HG02678 (cell line): ENCODE data around the gene TECTA.
A peak's percentile ranks its signal among the peaks of the same experiment; 100 is the strongest.
"Not testable (repeated sequence)": the region's sequence is repeated elsewhere in the genome, so short reads cannot be mapped to it uniquely, and the experiment has no call there.

Experiments used
- ATAC-seq: cut with Tn5 transposase; IDR thresholded peaks from one replicate; pipeline ENCODE4 v1.9.1; 2021; ENCODE audit warnings: mild to moderate bottlenecking, moderate library complexity; ENCODE audit not compliant: unreplicated experiment

The TECTA gene

DNA sequence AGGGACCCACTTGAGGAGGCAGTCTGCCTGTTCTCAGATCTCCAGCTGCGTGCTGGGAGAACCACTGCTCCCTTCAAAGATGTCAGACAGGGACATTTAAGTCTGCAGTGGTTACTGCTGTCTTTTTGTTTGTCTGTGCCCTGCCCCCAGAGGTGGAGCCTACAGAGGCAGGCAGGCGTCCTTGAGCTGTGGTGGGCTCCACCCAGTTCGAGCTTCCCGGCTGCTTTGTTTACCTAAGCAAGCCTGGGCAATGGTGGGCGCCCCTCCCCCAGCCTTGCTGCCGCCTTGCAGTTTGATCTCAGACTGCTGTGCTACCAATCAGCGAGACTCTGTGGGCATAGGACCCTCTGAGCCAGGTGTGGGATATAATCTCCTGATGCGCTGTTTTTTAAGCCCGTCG is 76.6 kb downstream of the TECTA start:
- ATAC-seq, result not testable (repeated sequence)

DNA sequence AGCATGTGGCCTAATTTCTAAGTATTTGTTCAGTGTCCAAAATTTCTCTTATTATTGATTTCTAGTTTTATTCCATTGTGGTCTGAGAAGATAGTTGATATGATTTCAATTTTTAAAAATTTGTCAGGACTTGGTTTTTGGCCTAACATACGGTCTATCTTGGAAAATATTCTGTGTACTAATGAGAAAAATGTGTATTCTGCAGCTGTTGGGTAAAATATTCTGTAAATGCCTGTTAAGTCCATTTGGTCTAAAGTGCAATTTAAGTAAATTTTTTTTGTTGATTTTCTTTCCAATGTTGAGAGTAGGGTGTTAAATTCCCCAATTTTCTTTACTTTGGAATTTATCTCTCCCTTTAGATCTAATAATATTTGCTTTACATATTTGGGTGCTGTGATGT is 78.3 kb downstream of the TECTA start:
- no peak for ATAC-seq

DNA sequence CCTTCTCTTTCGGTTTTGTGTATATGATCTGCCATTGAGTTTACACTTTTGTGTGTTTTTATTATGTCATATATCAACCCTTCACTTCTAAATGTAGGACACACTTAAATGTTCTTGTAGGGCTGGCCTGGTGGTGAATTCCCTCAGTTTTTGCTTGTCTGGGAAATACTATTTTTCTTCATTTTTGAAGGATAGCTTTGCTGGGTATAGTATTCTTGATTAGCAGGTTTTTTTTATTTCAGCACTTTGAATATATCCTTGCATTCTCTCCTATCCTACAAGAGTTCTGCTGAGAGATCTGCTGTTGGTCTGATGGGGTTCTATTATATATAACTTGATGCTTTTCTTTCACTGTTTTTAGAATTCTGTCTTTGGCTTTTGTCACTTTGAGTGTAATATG is 79.1 kb downstream of the TECTA start:
- ATAC-seq, result no peak

DNA sequence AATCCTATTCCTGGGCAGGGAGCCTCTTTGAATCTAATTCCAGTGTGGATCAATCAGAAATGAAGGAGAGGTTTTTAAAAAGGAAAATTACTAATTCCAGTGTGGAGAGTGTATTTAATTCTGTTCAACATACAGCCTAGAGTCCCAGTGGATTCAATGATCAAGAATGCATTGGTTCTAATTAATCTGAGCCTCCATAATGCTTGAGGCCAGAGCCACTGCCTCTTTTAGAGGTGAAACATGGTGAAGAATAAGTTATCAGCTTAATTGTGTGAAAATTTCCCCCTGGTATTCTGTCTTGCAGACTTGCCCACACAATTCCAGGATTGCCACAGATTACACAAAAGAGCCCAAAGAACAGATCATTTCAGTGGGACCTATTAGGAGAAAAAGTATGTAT is 87.7 kb downstream of the TECTA start:
- no peak for ATAC-seq

DNA sequence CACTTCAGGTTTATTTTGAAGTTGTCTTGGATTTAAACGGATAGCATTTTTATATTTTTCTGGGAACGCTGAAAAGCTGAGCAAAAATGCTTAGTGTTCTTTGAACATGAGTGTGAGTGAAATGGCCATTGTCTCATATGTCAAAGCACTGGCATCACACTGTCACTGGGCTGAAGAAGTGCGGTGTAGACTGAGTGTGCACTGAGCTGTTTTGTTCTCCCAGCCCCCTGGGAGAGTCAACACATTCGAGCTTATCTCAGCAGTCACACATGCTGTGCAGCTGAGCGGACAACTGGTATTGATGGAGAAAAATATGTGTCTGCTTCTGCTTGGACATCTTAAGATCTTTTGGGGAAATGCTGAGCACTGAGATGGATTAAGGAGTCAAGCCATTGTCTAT is 90.8 kb downstream of the TECTA start:
- ATAC-seq, result no peak

DNA sequence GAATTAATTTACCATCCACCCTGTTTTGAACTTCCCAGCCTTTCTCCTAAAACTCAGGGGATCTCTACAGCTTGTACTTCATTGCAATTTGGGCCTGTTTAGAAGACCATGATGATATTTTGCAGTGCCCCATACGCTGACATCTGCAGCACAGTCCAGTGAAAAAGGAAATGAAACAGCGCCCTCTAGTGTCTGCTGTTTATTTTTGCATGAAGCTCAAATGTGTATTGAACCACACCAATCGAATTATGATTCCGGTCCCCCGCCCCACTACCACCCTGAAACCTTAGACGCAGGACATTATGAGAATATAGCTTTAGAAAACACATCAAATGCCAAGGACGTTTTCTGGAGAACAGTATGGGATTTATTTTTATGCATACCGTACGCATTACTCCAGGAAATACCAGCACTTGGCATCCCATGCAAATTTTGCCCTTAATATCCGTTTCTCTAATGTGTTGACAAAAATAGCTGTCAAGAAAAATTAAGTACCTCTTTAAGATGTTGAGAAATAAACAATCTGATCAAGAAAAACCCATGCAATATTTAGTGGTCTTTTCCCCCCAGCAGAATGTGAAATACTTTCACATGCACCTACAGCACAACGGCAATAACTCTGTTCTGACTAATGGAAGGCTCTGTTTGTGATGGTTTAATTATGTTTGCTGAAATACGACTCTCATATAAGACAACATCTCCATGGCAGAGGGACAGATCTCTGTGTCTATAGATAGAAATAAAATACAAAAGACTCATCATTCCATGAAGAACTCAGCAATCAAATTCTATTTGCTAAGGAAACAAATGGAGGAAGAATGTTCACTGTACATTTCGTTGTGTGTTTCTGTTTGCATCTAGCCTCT is 93.9 kb downstream of the TECTA start:
- peak; percentile 66 for ATAC-seq

DNA sequence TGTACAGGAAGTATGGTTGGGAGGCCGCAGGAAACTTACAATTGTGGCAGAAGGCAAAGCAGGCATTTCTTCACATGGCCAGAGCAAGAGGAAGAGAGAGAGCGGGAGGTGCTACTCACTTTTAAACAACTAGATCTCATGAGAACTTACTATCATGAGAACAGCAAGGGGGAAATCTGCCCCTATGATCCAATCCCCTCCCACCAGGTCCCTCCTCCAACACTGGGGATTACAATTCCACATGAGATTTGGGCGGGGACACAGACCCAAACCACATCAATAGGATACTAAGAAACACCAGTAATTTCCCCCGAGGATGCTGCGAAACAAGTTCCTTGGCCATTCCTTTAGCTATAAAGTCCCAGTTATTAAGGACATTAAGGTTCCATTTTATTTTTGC is 97.4 kb downstream of the TECTA start:
- no peak for ATAC-seq

DNA sequence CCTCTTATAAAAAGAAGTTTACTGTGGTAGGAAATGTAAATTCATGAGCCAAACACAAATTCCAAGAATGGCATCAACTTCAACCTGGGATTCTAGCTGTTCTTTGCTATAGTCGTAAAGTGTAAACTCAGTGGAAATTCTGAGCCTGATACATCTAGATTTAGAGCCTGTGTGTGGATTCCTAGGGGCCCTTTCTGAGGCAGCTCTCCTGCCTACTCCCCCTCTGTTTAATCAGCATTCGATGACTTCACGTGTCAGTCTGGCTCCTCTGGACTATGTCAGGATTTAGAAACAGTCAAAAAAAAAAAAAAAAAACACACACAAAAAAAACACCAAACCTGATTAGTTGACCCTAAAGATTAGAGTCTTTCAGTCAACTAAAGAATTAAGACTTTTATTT is 98.5 kb downstream of the TECTA start:
- ATAC-seq, result no peak

DNA sequence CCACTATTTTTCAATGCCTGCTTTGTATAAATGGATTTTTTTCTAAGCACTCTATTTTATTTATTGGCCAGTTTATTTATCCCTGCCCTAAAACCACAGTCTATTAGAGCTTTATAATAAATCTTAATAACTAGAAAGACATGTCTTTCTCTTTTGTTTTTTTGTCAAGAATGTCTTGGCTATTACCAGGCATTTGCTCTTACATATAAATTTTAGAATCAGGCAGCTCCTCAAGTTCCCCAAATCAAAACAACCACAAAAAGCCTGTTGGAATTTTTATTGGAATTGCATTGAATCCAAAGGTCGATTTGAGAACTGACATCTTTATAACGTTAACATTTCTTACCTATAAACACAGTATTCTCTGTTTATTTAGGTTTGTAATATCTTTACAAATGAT is 105.8 kb downstream of the TECTA start:
- ATAC-seq, result no peak

DNA sequence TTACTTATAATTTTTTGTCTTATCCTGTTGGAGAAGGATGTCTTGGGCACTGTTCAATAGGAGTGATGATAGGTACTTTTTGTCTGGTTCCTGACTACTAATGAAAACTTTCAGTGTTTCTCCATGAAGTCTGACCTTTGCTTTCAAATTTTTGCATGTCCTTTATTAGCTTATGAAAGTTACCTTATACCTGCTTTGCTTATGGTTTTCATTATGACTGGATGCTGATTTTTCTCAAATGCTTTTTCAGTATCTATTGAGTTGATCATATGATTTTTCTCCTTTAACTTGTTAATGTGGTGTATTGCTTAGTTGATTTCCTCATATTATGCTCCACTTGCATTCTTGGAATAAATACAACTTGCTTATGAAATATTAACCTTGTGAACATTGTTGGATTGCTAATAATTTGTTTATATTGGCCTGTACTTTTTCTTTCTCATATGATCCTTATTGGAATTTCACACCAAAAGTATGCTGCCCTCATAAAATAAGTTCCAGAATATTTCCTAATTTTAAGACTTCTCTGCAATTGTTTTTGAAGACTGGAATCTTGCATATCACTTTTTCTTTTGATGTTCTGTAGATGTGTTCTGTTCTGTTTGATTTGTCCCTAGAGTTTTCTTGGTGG is 106.6 kb downstream of the TECTA start:
- ATAC-seq, result no peak

DNA sequence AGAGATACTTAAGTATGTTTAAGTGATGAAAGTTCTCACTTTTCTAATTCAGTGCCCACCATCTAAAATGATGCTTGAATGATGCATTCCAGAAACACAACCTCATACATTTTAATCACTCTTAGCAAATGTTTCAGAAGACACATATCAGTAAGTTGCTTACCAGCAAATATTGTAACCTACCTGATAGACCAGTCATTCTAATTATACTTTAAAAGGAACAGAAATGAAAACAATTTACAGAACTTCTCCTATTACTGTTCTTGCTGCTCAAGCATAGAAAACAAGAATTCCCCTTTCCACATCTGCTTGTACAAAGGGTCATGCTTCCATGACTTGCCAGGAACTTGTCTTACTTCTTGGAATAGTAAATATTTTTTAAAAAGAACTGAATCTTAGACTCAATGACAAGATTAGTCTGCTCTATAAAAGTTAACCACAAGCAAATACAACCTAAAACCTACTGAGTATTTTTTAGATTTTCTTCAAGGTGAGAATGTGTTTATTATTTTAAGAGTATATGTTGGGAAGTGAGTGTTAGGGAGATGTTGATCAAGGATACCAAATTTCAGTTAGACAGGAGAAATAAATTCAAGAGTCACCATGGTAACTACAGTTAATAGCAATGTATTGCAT is 109.5 kb downstream of the TECTA start:
- ATAC-seq, result no peak

DNA sequence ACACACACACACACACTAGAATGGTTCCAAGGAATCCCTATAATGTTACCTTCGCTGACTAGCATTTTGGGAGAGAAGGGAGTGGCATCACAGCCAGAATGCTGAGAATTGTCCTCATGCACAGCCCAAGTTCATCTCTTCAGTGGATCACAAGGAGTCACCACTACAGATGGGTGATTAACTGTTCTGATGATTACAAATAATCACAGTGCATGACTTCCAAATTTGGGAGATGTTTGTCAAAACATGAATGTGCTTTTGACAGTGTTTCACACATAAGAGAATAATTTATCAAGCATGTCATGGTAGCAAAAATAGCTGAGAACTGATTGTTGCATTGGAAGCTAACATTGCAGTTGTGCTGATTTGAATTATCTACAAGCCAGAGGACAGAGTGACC is 110.6 kb downstream of the TECTA start:
- no peak for ATAC-seq

DNA sequence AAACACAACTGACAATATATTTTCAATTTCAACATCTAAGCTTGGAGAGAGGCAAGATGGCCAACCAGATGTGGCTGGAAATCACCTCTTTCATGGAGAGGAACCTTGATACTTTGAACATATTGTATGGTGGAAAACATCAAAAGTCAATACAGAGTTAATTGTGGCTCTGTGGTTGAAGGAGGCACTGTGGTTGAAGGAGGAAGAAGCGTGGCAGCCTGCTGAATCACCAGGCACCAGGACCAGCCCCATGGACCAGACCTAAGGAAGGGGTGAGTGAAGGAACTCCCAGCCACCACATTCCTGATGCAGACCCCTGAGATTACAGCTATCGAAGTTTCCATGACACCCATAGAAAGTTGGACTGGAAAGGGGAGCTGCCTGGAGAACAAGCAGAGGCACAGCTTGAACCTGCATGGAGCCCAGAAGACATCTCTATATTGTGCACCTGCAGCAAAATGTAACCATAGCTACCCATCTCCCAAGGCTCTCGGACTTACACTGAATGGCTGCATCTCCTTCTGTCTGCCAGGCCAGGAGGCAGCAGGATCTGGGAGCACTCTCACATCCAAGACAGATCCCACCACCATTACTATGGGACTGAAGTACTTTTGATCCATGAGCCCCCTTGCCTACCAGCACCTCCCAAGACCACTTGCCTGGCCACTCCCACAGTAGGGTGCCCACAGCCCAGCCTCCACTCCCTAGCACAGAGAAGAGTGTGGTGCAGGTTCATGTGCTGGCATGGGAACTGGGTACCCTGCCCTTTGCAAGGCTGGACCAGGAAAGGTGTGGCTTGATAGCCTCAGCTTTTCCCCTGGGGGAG is 111.7 kb downstream of the TECTA start:
- no peak for ATAC-seq

DNA sequence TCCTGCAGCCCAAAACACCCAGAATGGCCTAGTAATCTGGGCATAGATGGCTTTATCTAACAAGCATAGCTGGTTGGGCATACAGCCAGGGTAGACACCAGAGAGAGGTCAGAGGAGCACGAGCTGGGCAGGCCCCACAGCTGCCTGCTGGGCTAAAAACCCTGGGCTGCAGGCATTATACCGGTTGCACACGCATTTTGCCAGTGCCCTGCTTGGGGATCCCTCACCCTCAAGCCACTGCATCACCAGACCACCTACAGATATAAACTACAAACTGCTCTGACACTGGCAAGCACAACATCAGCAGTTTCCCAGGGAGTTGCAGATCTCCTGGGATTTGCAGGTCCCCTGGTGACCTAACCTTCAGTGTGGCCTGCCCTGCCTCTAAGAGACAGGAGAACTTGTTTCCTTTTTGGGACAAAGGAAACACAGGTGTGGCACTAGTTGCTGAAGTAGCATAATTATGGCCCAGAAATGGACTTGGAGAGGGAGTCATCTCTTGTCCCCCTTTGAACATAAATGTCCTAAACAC is 112.4 kb downstream of the TECTA start:
- ATAC-seq, result no peak

DNA sequence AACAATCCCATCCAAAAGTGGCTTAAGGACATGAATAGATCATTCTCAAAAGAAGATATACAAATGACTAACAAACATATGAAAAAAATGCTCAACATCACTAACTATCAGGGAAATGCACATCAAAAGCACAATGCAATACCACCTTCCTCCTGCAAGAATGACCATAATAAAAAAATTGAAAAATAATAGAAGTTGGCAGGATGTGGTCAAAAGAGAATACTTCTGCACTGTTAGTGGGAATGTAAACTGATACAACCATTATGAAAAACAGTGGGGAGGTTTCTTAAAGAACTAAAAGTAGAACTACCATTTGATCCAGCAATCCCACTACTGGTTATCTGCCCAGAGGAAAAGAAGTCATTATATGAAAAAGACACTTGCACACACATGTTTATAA is 113.8 kb downstream of the TECTA start:
- no peak for ATAC-seq

DNA sequence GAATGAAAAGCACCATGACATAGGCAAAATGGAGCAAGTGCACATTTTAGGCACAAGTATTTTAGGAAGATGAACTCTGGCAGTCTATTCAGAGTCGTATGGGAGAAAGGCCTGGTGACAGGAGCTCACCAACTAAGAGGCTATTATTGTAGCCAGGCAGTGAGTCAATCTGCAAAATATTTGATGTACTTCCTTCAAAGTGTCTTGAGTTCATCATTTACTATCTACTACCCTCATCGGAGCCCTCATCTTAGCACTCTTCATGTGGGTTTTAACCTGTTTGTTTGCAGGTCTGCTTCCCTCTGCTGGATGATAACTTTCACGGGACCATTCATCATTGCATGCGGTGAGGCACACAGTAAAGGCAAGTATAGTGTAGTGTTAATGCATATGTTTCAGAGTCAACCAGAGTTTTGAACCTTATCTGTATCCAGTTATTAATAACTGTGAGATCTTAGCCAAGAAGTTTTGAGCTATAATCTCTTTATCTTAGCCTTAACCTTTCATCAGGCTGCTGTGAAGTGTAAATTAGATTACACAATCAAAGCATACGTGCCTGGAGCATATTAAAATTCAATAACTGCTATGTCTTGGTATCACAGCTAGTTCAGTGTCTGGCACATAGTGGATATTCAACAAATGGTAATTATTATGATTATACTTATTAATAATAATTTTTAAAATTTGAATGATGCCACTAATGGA is 120.6 kb downstream of the TECTA start:
- no peak for ATAC-seq

DNA sequence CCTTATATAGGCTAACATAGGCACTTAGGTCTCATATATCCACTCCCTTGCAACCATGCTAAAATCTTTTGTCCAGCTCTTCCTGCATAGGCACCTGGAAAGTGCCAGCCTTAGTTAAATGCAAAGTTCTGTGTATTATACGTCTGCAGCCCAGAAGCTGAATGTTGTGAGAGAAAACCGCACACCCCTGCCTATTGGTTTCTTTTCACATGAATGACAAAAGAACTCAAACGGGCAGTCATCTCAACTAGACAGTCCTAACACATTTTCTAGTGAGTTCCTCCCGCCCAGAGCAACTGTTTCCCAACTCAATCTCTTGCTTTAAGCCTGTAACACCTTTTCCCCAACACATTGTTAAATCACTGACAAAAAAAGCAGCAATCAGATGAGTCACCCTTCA is 122.1 kb downstream of the TECTA start:
- ATAC-seq, result no peak

DNA sequence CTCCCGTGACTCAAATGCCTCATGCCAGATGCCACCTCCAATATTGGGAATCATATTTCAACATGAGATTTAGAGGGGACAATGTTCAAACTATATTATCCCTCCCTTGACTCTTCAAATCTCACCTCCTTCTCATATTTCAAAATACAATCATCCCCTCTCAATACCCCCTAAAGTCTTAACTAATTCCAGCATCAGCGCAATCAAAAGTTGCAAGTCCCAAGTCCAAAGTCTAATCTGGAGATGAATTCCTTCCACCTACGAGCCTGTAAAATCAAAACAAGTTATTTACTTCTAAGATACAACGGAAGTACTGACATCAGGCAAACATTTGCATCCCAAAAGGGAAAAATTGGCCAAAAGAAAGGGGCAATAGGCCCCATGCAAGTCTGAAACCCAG is 124.3 kb downstream of the TECTA start:
- ATAC-seq, result no peak

DNA sequence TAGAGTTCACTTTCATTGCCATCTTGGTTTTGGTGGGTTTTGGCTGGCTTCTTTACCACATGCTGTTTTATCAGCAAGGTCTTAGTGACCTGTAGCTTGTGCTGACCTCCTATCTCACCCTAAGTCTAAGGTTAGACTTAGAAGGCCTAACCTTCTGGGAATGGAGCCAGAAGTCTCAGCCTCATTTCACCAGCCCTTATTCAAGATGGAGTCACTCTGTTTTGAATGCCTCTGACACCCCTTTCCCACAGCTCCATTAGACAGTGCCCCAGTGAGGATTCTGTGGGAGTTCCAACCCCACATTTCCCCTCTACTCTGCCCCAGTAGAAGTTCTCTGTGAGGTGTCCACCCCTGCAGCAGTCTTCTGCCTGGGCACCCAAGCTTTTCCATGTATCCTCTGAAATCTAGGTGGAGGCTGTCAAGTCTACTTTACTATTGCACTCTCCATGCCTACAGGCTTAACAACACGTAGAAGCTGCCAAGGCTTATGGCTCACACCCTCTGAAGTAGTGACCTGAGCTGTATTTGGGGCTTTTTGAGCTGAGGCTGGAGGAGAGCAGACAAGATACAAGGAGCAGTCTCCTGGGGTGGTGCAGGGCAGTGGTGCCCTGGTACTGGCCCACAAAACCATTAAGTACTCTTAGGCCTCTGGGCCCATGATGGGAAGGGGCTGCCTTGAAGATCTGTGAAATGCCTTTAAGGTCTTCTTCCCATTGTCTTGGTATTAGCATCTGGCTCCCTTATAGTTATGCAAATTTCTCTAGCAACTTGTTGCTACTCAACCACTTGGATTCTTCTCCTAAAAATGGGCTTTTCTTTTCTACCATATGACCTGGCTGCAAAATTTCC is 125.6 kb downstream of the TECTA start:
- ATAC-seq, result no peak
